GM20431 (cell line): ENCODE data around the gene FCAMR.

Experiments
- in situ Hi-C: fragments of 300-500 bp; cut with MseI, MboI; formaldehyde crosslinking; loops from one replicate; pipeline ENCODE4 v1.15.0; 2020; ENCODE audit warnings: low sequenced_read_pairs; ENCODE audit not compliant: unreplicated experiment

The FCAMR gene

DNA sequence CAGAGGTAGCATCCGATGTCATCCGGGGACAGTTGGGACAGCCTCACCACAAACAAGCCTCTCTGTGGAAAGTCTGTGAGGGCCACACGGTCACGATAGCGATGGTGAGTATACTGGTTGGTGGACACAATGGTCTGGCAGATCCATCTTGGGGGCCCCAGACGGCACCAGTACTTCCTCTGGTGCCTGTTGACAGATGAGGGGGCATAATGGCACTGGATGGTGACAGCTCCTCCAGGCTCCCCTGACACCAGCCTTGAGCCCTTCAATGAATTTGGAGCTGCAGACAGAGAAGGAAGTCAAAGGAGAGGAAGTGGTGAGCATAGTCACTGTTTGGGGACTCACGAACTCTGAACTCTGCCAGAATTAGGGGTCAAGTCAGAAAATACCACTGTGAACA lies 8.0 kb downstream of the FCAMR start:
- in situ Hi-C loops: no loop called here

DNA sequence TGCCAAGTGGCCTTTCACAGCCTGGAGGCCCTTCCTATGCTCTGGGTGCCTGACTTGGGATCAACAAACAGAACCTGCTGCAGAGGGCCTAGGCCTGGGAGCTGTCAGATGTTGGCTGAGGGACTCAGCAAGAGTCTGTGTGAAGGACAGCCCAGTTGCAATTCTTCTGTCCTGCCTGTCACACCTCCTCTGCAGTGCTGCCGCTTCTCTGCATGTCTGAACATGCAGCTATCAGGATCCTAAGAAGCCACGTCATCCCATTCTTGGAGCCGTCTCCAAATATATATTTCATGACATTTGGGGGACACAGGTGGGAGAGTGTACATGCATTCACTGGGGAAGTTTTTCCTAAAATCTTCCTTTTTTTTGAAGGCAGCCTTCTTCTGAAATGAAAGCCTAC lies 8.6 kb downstream of the FCAMR start:
- in situ Hi-C loops: no loop called here

DNA sequence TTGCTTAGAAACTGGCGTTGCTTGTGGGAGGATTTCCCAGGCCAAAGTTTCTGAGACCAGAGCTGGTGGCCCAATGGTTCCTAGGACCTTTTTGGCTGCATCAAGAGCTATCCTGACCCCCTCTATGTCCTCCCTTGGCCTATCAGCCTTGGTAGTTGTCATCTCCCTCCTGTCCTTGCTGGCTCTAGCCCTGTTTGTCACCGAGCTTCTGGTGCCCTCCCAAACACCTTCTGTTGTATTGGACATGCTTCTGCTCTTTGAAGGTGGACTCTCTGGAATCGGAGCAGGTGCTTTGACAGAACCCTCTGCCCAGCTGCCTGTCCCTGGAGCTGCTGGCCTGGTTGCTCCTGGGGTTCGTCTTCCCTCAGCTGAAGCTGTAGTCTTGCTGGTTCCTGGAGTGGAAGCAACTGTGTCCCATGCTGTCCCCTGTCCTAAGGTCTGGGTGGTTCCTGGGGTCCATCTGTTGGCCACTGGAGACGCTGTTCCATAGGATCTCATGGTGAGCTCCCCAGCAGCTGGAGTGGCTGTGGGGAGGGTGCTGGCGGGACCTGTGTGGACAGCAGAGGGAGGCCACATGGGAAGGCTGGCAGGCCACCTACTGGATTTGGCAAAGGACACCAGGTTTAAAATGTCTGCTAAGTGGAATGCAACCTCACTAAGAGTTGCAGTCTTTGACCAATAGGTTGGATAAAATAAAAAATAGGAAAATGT lies 9.4 kb downstream of the FCAMR start:
- in situ Hi-C loops: no loop called here

DNA sequence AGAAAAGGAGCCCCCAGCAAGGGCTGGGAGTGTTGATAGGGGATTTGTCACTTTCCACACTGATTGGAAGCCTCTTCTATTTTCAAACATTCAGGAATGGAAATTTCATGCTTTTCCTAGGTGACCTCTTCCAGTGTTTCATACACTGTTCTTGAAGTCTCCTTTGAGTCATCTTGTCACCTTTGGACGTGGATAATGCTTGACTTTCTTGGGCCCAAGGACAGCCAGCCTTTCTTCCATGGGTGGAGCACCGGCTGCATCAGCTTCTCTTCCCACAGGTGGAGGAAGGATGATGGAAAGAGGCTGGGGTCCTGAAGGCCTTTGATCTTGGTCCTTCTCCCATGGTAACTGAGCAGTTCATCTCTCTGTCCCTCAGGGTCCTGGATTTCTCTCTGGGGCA lies 12.1 kb downstream of the FCAMR start:
- in situ Hi-C loops: no loop called here

DNA sequence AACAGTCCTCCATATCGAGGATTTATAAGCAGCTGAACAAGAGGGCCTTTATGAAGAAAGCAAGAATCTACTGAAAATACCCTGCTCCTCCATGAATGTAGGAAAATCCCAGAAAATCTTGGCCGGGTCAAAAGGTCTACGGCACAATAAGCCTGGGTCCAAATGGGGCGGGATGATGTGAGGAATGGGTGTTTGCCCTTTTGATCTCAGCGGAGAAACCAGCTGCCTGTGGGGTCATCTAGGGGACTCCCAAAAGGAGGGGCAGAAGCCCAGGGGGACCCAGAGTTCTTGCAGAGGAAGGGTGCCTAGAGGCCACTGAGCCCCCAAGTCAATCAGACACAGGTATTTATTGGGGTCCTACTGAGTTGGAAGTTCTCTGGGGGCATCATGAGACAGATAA lies 12.6 kb downstream of the FCAMR start:
- in situ Hi-C loops: no loop called here

DNA sequence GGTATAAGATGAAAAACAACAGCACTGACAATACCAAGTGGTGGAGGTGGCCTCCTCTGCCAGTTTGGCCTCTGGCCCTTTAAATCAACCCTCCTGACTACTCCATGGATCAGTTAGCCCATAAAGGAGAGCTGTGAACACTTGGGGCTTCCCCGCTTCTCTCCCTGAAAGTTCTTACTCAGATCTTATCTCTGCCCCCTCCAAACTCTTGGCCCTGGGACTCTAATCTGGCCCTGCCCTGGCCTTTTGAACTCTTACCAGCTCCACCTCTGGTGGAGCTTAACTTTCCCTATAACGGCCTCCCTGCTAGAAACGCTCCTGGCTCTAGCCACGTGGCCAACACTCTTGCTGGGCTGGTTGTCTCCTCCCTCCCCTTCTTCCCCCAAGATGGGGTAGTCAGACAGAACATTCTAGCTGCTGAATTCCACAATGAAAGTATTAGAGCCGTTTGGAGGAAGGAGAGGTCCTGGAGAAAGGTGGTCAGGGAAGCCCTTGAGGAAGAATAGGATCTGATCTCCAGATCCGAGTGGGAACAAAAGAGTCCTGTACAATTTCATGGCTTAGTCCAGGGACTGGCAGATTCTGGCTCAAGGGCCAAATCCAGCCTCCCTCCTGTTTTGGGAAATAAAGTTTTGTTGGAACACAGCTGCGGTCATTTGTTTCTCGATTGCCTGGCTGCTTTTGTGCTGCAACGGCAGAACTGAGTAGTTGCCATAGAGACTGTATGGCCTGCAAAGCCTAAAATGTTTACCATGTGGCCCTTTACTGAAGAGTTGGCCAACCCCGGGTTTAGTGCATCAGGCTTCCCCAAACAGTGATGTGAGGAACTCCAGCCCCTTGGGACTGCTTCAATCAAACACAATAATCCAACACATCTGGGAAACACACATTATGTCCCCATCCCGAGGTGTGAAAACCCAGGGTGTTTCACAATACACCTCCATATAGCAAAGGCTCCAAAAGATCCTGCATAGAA lies 14.5 kb downstream of the FCAMR start:
- in situ Hi-C loops: no loop called here

DNA sequence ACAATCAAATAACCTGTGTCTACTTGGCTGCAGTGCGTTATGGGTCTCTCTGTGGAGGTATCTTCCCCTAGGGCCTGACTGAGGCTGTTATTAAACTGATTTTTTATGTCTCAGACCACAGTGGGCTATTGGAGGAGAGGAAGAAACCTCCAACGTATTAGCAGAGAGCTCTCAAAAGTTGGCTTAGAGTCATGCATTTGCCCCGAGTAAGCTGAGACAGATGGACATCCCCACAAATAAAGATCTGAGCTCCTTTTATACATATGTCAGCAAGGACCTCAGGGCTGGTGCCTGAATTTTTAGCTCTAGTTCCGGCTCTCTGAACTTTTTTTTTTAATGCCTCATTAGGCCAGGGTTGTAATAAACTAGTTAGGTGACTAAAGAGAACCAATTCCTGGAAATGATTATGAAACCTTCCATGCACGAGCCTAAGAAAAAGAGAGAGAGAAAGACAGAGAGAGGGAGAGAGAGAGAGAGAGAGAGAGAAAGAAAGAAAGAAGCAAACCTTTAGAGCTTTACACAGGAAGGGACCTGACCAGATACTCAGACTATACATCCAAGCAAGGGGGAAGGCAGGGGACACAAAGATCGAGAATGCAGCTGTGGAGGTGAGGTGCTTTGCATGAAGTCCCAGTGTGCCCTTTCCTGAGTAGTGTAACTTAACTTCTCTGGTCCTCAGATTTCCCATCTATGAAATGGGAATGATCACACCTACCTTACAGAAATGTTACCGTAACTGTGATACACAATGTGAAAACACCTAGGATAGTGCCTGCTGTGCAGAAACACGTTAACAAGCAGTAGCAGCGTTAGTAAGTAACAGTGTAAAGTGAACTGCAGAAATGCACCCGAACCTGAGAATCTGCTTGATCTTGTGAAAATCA lies 15.6 kb downstream of the FCAMR start:
- in situ Hi-C loops: no loop called here

DNA sequence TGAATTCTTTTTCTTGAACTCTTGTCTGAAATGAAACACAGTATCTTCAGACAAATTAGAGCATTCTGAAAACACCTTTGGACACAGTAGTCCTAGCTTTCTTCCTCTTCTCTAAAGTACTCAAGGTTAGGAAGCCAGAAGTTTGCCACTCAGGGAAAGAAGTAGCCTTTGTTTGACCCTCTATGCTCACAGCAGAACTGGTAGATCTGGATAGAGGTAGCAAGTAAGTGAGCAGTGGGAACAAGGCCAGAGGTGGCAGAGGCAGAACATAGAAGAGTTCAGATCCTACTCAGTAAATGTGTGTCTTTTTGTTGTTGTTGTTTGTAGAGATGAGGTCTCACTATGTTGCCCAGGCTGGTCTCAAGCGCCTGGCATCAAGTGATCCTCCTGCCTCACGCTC lies 16.6 kb downstream of the FCAMR start:
- in situ Hi-C loops: no loop called here

DNA sequence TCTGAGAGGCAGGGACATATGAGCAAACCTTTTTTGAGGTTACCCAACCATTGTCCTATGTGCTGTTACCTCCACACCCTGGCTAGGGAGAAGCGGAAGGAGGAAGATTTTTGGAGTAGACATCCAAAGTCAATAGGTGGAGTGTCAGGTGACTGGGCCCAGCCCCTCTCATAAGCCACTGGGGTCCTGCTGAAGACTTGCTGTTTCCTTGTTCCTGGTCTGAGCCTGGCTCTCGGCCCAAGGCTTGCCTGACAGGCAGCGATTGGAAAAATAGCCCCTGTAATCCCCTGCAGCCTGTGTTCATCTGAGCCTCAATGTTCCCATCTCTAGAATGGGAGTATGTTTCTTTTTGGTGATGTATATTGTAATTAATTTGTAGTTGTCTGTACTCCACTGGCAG lies 17.1 kb downstream of the FCAMR start:
- in situ Hi-C loops: no loop called here

DNA sequence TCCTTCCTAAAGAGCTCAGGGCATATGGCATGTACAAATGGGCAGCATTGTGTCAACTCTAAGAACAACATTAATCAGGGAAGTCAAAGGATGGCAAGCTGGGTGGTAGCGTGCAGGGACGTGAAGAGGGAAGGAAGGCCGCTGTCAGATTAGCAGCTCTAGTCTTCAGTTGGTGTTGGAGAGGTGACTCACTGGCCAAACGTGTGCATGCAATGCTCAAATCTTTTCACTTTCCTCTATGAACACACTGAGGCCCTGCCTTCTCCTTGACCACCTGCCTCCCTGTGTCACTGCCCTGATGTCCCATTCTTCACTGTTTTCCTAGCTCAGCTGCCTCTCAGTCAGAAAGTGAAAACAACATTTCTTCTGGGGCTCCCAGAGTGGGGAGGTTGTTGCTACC lies 18.1 kb downstream of the FCAMR start:
- in situ Hi-C loops: no loop called here

DNA sequence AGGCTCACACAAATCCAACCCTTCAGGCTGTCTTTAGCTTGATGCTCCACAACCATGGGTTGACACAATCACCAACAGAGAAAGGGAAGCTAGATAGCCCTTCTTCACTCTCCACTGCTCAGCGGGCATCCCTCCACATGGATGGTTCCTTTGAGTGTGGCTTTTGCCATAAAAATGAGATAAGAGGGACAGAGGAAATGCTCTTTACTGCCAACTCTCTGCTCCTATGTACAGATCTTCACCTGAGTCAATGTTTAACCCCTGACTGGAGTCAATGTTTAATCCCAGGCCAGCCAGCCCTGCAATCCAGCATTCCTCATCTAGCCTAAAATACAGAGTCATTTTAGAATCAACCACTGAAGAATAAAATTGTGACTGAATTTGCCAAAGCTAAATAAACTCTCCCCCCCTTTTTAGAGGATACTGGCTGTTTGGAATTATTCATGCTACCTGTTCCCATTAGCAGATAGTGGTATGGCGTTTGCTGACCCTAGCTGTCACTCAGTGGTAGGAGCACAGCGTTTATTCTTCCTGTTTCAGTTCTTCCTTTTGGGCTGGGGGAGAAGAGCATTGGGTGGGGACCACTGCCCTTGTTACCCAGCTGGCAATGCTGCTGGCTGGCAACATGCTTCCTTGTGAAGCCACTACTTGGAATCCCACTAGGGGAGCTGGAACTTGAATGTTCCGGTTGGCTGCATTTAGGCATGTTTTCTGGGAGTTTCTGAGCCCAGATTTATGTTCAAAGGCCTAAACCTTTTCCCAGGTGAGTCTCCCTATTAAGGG lies 18.8 kb downstream of the FCAMR start:
- in situ Hi-C loops: no loop called here

DNA sequence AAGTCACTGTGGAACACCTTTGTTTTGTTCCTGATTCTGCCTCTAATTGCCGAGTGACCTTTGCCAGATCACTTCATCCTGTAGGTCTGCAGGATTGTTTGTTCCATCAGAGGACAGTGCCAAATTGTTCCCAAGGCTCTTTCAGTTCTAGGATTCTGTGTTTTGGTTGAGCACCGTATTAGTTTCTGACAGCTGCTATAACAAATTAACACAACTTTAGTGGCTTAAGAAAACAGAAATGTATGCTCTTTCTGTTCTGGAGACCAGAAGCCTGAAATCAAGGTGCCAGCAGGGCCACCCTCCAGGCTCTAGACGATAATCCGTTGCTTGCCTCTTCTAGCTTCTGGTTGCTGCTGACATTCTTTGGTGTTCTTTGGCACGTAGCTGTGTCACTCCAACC lies 20.6 kb downstream of the FCAMR start:
- in situ Hi-C loops: no loop called here

DNA sequence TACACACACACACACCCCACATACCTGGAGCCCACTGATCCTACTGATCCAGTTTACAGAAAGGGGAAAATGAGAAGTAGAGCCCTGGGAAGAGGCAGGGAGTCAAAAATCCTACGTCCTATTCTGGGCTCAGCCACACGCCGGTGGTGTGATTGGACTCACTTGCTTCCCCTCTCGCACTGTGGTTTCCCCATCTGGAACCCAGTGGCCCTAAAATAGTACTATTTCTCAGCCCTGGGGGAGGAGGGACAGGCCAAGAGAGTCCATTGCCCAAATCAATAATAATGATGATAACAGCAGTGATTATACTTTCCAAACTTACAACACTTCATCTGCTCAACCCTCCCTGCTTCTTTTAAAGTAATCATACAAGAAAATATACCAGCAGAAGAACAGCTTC lies 21.1 kb downstream of the FCAMR start:
- in situ Hi-C loops: no loop called here

DNA sequence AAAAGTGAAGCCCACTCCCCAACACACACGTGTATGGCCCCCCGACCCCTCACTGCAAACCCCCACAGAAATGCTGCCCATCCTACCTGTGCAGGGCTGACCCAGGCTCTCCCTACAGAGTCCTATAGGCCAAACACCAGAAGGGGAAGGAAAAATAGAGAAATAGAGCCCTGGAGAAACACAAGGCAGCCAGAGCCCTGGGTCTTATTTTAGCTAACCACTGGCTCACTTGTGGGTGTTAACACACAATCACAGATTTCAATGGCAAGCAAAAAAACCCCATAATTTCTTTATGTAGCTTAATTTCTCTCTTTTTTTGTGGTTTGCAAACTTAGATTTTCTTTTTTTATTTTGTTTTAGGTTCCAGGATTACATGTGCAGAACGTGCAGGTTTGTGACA lies 23.0 kb downstream of the FCAMR start:
- in situ Hi-C loops: no loop called here

DNA sequence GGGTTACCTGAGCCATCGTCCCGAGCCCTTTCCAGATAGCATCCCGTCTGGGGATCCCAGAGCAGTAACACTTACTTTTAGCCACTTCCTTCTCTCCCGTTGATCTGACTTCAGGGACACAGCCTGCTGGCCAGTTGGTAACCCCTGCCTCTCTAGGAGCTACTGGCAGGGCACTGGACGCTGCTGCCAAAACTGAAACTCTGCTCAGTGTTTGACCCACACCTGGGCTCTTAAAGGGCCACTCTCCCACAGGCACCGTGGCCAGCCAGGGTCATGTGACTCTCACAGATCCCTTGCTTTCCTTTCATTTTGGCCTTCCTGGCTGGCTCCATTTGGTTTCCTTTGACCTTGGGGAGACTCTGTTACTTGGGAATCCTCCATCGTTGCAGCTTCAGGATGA lies 24.0 kb downstream of the FCAMR start, which contains the start of gene PIGR:
Gene PIGR (minus strand): TSS at position 206 of the 400 bp plus-strand sequence. CDS start 5,935 bp downstream, outside the sequence.
- in situ Hi-C loops: no loop called here

DNA sequence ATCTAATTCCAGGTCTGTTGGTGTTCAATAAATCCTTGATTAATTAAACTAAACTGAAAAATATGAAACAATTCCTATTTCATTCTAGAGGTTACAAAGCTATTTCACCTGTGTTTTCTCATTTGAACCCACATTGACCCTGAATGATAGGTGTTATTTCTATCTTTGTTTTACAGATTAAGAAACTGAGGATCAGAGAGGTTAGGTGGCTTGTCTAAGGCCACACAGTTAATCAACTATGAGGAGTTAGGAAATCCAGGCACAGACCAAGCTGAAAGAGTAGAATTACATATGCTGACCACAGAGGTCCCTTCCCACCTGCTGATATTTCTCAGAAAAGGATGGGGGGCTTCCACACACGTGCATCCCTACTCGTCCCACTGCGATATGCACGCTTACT lies 24.5 kb downstream of the FCAMR start:
- in situ Hi-C loops: no loop called here

DNA sequence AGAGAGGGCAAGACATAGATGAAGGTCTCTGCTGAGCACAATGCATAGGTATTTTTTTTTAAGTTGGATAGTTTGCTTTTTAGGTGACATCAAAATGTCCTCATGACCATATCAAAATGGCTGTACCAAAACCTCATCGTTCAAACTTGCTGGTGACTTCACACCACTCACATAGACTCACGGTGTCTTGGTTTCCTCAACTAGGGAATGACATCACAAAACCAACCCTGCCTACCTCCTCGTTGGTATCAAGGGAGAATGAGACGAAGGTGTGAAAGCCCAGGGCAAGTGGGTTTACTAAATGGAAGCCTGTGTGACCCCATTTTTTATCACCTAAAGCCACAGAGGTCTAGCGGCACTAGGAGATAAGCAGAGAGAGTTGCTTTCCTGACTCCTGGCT lies 25.6 kb downstream of the FCAMR start:
- in situ Hi-C loops: no loop called here

DNA sequence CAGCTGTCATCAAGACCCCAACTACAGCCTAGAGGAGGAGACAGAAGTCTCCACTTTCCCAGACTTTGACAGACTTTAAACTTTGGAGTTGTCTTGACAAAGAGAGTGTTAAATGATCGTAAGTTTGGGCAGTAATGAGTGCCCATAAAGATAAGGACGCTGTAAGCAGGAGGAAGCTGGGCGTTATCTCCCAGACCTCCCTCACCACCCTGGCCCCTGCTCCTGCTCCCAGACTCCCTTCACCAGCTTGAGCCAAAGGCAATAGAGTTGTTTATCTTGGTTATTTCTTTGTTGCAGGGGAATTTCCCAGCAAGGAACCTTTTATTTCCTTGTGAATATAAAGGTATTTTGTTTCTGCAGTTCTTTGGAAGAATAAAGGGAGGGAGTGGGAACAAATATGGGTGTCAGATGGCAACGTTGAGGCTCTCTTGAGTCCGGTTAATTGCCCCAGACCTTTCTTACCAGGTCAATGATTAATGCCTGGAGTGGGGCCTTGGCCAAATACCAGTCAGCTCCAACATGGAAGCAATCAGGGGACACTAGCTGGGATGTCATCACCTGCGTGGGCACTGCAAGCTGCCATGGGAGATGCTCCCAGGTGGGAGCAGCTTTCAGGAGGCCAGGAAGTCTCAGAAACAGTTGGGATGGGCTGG lies 28.4 kb downstream of the FCAMR start:
- in situ Hi-C loops: no loop called here

DNA sequence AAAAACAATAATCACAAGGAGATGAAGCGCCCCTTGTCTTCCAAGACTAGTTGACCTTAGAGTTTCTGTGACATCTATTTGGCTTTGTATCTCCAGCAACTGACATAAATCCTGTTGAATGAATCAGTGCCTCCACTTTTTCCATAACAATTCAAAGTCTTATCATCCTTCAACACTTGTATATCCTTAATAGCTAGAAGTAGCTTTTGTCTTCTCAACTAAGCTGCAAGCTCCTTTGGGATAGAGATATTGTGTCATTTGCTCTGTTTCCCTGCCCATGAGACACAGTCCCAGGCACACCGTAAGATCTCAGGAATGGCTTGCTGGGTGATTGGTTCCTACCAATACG lies 29.7 kb downstream of the FCAMR start:
- in situ Hi-C loops: no loop called here
